Measurements from ENCODE around the gene OR2D2. TPM values are rescaled to one million over a fixed set of nuclear protein-coding genes. Genes with fewer than 3 reads are reported as not detected.
"Not testable (repeated sequence)": the region's sequence is repeated elsewhere in the genome, so short reads cannot be mapped to it uniquely, and the experiment has no call there.

Gene OR2D2
- total RNA-seq, 1 donor from 2014 or later: 0.38 TPM

GRCh38 chr11:6894097-6894496 is 1.8 kb upstream of the OR2D2 start:
- H3K36me3 ChIP-seq (ENCODE audit: control insufficient read depth, insufficient read depth, low read length): no peaks in the 10 kb centered on the region
- TF ChIP-seq CTCF (IDR thresholded peaks at IDR 0.05; ENCODE audit: insufficient read depth, low read length, poor library complexity, severe bottlenecking): no peak
- H3K4me3 ChIP-seq (ENCODE audit: low read depth, low read length): no peak overlapping the region
- no peaks in the 10 kb centered on the region for H3K27me3 ChIP-seq (ENCODE audit: control insufficient read depth, insufficient read depth, low read length)
- no peak for DNase-seq (ENCODE audit: low read depth)

- Histone ChIP-seq H3K27me3 (ENCODE audit: control insufficient read depth, insufficient read depth, low read length) (no peaks in the 10 kb centered on the region), H3K4me3 (ENCODE audit: low read depth, low read length) (no peak overlapping the region), H3K36me3 (ENCODE audit: control insufficient read depth, insufficient read depth, low read length) (no peaks in the 10 kb centered on the region)
- TF ChIP-seq CTCF (IDR thresholded peaks at IDR 0.05; ENCODE audit: insufficient read depth, low read length, poor library complexity, severe bottlenecking): no peak
- DNase-seq (ENCODE audit: low read depth): no peak
These were observed 2.5 kb downstream of the OR2D2 start for GRCh38 chr11:6889835-6890234.

- no peak for TF ChIP-seq CTCF (IDR thresholded peaks at IDR 0.05; ENCODE audit: insufficient read depth, low read length, poor library complexity, severe bottlenecking)
- H3K36me3 ChIP-seq (ENCODE audit: control insufficient read depth, insufficient read depth, low read length): no peaks in the 10 kb centered on the region
- H3K27me3 ChIP-seq (ENCODE audit: control insufficient read depth, insufficient read depth, low read length): no peaks in the 10 kb centered on the region
- H3K4me3 ChIP-seq (ENCODE audit: low read depth, low read length): no peak overlapping the region
- DNase-seq (ENCODE audit: low read depth): no peak
These were observed 3.5 kb downstream of the OR2D2 start for GRCh38 chr11:6888830-6889229.

- DNase-seq (ENCODE audit: low read depth); H3K36me3 ChIP-seq (ENCODE audit: control insufficient read depth, insufficient read depth, low read length); H3K27me3 ChIP-seq (ENCODE audit: control insufficient read depth, insufficient read depth, low read length); H3K4me3 ChIP-seq (ENCODE audit: low read depth, low read length): not testable (repeated sequence)
These were observed 4.6 kb downstream of the OR2D2 start for GRCh38 chr11:6887711-6888110.

GRCh38 chr11:6882751-6883150 is 9.5 kb downstream of the OR2D2 start:
- DNase-seq (ENCODE audit: low read depth): no peak
- H3K4me3 ChIP-seq (ENCODE audit: low read depth, low read length): no peak overlapping the region
- no peaks in the 10 kb centered on the region for H3K36me3 ChIP-seq (ENCODE audit: control insufficient read depth, insufficient read depth, low read length)
- TF ChIP-seq CTCF (IDR thresholded peaks at IDR 0.05; ENCODE audit: insufficient read depth, low read length, poor library complexity, severe bottlenecking): no peak
- no peaks in the 10 kb centered on the region for H3K27me3 ChIP-seq (ENCODE audit: control insufficient read depth, insufficient read depth, low read length)

- DNase-seq (ENCODE audit: low read depth): no peak
- no peak for TF ChIP-seq CTCF (IDR thresholded peaks at IDR 0.05; ENCODE audit: insufficient read depth, low read length, poor library complexity, severe bottlenecking)
- no peaks in the 10 kb centered on the region for H3K36me3 ChIP-seq (ENCODE audit: control insufficient read depth, insufficient read depth, low read length)
- H3K4me3 ChIP-seq (ENCODE audit: low read depth, low read length): no peak overlapping the region
- H3K27me3 ChIP-seq (ENCODE audit: control insufficient read depth, insufficient read depth, low read length): no peaks in the 10 kb centered on the region
These were observed 15.4 kb downstream of the OR2D2 start for GRCh38 chr11:6876914-6877313.
